LNCAP (cell line): ENCODE results near the gene NEURL1B.

ENCODE experiments used
- CTCF ChIP-seq: fragments of 450-650 bp; IDR thresholded peaks from 2 replicates; pipeline ENCODE4 v1.5.1; 2017; ENCODE audit warnings: mild to moderate bottlenecking

The NEURL1B gene

GRCh38 chr5:172683264-172683644 is 42.2 kb downstream of the NEURL1B start:
- TF ChIP-seq CTCF = no peak

GRCh38 chr5:172683645-172684471 is 42.8 kb downstream of the NEURL1B start:
- no peak for TF ChIP-seq CTCF

GRCh38 chr5:172685091-172685490 is 44.0 kb downstream of the NEURL1B start:
- TF ChIP-seq CTCF = no peak

- no peak for TF ChIP-seq CTCF
Observed at GRCh38 chr5:172686111-172686510, 45.0 kb downstream of the NEURL1B start.

GRCh38 chr5:172686539-172687390 is 45.7 kb downstream of the NEURL1B start:
- no peak for TF ChIP-seq CTCF

GRCh38 chr5:172687940-172688339 is 46.9 kb downstream of the NEURL1B start:
- TF ChIP-seq CTCF = no peak

GRCh38 chr5:172688349-172689217 is 47.5 kb downstream of the NEURL1B start:
- no peak for TF ChIP-seq CTCF
